HT1080 (cell line): ENCODE results near the gene SERPINC1. TPM values are rescaled to one million over a fixed set of nuclear protein-coding genes. Genes with fewer than 3 reads are reported as not detected.
A peak's percentile ranks its signal among the peaks of the same experiment; 100 is the strongest.
"Not testable (repeated sequence)": the region's sequence is repeated elsewhere in the genome, so short reads cannot be mapped to it uniquely, and the experiment has no call there.

Source experiments
- DNase-seq: peaks from one replicate; pipeline ENCODE4 v3.0.0-alpha.2; 2015; ENCODE audit warnings: low read depth
- polyA plus RNA-seq, 2 experiments: library from polyadenylated mRNA; depleted of rRNA; stranded (reverse); fragments of >200 nt; gene quantifications; 2 replicates each; pipeline ENCODE4 v1.2.3, GENCODE V29; 2015
- total RNA-seq: library from RNA; depleted of rRNA; stranded (reverse); fragments of >200 nt; shearing (Covaris generic); gene quantifications from 2 replicates; pipeline ENCODE4 v1.2.3, GENCODE V29; 2014; rRNA removed

The SERPINC1 gene
- total RNA-seq: not detected in 2 replicates
- not detected in 2 replicates for polyA plus RNA-seq (2015; cell fraction: cytosol; rRNA removed)
- polyA plus RNA-seq (2015; cell fraction: nucleus; rRNA removed): not detected in 2 replicates

DNA sequence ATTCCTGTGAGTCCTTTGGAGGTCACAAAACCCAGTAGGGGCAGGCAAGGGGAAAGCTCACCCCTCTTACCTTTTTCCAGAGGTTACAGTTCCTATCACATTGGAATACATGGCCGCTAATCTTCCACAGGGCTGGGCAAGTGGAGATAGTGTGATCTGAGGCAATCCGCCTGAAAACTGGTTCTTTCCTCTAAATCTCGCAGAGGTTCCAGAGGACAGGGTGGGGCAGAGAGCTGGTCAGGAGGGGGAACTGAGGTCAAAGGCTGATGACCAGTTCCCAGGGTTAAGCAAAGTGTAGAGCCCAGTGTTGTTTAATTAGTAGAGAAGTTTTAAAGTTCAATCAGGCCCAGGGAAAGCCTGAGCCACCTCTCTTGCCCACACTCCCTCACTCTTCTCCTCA lies at the start of gene SERPINC1:
Gene SERPINC1, minus strand, starts transcription at position 179 of the 400 bp plus-strand sequence. Its CDS starts 68 bp downstream, at position 111.
- DNase-seq: no peak

DNA sequence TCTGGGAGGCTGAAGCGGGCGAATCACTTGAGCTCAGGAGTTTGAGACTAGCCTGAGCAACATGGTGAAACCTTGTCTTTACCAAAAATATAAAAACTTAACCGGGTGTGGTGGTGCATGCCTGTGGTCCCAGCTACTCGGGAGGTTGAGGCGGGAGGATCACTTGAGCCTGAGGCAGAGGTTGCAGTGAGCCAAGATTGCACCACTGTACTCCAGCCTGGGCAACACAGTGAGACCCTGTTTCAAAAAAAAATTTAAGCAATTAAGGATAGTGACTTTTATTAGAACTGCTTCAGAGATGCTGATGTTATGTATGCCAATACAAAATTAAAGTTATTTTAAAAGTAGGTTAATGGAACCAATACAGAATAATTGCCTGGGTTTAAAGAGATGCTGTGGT lies 48.8 kb upstream of the SERPINC1 start:
- DNase-seq: not testable (repeated sequence)

DNA sequence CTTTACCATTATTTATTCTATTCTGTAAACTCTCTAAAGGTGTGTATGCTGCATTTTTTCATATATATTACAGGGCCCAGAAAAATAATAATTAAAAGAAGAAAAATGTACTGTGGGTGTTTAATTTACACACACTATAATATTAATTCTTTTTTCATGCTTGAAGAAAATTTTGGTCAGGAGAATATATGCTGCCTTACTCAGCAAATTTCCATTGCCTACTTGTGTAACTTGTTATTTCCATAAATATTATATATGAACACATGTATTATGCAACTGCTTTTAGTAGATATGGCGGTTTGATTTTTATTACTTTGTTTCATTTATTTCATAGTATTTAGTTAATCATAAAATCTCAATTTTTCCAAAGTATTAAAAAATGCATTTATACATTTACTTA lies 46.4 kb upstream of the SERPINC1 start:
- DNase-seq: no peak

DNA sequence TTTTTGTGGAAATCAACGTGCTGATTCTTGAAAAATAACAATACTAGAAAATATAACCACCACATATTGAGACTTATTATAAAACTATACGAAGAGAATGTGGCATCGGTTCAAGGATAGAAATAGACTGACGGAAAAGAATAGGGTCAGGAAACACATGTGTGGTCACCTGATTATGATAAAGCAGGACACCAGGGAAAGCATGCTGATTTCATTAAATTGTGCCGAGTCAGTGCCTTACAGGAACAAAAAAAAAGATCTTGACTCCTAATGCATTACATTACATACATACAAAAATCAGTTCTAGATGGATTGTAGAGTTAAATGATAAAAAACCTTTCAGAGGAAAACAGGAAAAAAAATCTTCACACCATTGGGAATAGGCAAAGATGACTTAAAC lies 43.5 kb upstream of the SERPINC1 start:
- no peak for DNase-seq

DNA sequence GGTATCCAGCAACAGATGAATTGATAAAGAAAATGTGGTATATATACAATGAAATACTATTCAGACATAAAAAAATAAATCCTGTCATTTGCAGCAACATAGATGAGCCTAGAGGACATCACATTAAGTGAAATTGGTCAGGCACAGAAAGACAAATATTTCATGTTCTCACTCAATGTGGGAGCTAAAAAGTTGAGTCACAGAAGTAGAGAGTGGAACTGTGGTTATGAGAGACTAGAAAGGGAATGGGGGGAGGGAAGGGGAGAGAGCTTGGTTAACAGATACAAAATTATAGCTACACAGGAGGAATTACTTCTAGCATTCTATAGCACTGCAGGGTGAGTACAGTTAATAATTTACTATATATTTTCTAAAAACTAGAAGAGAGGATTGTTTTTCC lies 37.1 kb upstream of the SERPINC1 start:
- DNase-seq: peak; percentile 4

DNA sequence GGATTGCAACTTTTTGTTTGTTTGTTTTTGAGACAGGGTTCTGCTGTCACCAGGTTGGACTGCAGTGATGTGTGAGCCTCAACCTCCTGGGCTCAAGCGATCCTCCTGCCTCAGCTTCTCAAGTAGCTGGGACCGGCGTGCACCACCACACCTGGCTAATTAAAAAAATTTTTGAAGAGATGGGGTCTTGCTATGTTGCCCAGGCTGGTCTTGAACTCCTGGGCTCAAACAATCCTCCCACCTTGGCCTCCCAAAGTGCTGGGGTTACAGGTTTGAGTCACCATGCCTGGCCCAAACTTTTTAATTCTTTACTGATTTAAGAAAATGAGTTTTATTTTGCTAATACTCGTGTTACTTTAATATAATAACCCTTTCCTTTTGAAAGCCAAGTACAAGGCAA lies 31.5 kb upstream of the SERPINC1 start:
- no peak for DNase-seq

DNA sequence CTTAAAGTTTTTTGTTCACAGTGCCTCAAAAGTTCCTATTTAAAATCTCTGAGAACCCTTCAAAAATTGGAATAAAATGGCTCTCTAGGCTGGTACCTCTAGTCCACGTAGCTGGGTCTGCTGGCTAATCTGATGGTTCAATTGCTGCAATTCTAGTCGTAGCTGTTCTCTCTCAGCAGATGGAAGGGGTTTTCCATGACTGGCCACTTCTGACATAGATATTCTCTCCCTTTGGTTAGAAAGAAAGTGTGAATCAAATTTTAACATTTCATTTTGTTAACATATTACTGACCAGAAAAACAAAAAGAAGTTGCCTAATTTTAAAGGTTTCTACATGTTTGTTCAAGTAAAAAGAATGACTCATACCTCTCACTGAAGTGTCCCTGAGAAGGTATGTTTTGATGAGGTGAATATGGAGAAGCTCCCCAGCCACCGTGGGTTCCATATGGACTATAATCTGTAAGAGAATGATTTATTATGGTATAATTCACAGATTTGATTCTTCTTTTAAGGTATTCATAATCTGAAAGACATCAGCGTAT lies 29.3 kb upstream of the SERPINC1 start:
- DNase-seq: no peak

DNA sequence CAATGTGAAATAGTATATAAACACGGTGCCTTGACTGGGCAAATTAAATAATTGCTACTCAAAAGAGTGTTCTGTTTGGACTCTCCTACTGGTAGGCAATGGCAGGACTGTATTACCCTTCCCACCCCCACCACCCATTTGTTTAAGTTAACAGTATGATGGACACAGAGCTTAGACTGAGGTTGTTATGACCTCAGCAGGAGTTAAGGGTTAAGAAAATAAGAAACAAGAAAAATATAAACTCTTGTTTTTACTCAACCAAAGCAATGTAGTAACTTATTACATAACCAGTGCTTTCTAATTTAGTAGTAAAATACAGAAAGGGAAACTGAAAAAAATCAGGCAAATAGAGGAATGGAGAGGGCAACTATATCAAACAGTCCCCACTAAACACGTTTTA lies 19.9 kb upstream of the SERPINC1 start:
- no peak for DNase-seq

DNA sequence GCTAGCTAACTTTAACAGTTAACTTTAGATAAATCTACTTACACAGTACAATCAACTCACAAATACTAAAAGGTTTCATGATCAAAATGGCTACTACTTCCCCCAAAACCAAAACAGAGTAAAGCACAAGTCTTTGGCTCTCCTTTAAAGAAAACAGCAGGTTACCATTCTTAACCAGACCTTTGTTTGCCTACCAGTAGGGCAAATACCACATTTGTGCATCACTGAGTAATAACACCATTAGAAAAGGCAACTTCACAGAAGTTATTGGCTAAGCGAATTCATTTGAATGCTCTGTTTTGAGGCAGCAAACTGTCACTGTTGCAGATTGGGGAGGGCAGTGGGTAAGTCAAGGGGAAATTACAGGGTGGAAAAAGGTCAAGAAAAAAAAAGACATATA lies 17.3 kb upstream of the SERPINC1 start:
- DNase-seq: no peak

DNA sequence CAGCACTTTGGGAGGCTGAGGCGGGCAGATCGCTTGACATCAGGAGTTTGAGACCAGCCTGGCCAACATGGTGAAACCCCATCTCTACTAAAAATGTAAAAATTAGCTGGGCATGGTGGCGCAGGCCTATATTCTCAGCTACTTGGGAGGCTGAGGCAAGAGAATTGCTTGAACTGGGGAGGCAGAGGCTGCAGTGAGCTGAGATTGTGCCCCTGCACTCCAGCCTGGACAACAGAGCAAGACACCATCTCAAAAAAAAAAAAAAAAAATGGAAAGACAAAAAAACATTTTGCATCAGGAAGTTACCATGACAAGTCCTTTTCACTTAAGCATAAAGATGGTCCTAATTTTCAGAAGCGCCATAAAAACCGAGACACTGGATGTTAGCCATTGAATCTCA lies 13.4 kb upstream of the SERPINC1 start:
- not testable (repeated sequence) for DNase-seq

DNA sequence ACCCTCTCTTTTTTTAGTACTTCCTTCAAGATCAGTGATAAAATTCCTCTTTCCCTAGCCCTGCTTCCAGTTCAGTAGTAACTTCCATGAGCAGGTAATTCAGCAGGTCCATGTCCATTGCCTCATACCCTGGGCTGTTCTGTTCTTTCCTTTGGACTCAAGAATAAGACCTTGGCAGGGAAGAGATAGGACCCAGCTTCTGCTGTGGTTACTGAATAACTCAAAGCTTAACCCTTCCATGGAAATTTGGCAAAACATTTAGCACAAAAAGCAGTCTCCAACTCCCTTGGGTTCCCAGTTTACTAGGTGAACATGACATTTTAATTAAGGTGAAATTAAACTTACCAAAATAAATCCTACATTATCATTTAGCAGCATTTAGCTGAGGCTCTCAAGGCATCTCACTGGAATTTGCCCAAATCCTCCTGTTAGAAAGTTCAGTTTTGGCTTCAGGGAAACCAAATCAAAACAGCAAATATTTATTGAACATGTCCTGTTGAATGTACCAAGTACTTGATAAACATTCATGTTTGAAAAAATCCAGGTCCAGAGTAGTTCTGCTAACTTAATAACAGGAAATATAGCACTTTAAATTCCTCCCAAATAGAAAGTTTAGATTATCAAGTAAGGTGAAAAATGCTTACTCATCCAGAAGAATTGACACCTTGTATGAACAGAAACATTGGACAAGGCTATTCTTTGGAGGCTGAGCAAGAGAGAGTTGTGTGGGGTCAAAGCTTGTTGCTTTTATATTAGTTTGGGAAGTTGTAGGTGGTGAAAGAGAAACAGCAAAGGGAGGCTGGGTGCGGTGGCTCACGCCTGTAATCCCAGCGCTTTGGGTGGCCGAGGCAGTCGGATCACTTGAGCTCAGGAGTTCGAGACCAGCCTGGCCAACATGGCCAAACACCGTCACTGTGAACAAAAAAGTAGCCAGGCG lies 8.4 kb upstream of the SERPINC1 start:
- DNase-seq: no peak

DNA sequence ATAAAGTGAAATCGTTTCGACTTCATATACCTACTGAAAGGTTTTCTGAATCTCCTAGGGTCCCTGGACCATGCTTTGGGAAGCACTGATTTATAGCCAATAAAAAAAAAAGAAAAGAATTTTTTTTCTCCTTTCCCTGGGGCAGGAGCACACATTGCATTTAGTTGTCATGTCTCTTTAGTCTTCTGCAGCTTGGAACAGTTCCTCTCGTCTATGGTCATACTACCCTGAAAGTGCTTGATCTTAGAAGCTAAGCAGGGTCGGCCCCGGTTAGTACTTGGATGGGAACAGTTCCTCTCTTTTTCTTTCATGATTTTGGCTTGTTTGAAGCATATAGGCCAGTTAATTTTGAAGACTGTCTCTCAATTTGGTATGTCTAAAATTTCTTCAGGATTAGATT lies 3.7 kb upstream of the SERPINC1 start:
- DNase-seq: peak; percentile 23

DNA sequence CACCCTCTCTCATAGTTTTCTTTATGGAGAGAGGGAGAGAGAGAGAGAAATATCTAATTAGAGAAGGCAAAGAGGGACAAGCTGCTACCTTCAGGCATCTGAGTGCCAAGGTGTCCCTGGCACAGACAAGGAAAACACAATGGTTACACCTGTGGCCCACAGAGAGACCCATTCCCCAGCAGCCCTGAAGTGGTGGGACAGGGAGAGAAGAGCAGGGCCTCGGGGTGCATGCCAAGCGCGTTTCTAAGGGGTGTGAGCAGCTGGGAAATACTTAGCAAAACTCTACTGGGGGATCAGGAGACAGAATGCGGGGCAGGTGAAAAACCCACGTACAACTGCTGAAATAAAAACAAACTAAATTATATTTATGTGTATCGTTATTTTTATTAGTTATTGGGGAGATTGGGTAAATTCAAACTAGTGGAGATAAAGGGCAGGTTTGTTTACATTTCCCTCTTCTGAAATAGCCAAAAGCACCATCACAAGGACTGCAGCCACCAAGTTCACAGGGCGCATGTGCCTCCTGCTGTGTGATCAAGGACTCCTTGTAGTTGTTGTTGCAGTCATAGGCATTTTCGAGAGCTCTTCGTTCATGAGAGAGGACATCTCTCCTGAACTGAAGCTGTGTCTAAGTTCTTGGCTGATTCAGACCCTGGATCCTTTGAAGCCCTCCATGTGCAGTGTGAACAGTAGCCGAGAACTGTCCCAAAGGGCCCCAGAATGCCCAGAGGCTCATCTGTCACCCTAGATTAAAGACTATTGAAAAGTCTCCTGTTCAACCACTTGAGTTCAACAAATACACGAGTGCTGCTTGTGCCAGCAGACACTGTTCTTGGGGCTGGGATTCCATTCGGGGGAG lies 737 bp upstream of the SERPINC1 start:
- no peak for DNase-seq

DNA sequence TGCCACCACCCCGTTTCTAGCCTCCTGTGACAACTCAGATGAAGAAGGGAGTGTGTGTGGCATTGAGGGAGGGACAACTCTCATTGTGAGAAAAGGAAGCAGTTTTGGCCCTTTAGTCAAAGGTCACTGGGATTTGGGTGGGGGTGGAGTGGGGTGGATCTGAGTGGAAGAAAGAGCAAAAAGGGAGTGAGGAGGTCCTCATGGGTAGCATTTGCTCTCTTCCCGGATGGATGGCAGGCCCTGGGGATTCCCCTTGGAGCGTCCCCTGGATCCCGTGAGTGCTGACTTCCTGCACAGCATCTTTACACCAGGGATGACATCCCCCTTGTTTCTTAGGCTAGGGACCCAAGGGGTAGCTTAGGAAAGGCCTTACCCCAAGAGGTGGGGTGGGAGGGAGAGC lies 460 bp downstream of the SERPINC1 start:
- no peak for DNase-seq

DNA sequence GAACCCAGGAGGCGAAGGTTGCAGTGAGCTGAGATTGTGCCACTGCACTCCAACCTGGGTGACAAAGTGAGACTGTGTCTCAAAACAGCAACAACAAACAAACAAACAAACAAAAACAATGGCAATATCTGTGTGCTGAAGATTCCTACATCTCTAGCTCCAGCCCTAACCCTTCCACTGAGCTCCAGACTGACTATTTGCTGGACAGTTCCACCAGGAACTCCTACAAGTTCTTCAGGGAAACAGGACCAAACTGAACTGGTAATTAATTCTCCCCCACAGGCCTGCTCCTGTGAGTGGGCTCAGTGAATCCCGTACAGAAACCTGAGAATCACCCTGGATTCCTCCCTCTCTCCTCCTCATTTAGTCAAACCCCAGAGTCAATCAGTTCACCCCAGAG lies 1.5 kb downstream of the SERPINC1 start:
- DNase-seq: no peak

DNA sequence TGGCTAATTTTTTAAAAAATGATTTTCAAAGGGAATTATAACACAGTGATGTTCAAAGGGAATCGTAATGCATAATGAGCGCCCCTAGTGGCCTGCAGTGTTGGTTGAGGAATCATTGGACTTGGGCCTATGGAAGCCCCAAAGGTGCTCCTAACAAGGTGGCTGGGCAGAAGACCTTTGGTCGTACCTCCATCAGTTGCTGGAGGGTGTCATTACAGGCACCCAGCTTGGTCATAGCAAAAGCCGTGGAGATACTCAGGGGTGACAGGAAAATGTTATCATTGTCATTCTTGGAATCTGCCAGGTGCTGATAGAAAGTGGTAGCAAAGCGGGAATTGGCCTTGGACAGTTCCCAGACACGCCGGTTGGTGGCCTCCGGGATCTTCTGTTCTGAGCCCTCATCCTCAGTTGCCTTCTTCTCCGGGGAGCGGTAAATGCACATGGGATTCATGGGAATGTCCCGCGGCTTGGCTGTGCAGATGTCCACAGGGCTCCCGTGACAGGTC lies 2.7 kb downstream of the SERPINC1 start:
- peak; percentile 18 for DNase-seq

DNA sequence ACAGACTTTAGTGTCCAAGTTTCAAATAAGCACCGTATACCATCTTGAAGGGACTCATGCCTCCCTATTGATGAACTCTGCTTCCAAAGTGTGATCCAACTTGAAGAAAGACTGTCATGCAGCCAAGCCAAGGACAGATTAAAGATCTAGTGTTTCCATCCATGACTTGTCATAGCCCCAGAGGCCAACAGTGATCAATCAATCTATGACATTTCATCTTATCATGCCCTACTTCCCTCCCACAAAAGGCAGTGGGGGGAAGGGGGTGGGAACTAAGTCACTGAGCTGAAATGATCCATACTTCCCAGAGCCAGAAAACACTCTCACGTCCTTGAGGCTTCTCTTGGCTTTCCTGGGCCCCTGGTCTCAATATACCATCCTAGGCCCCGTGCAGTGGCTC lies 4.0 kb downstream of the SERPINC1 start:
- DNase-seq: no peak

DNA sequence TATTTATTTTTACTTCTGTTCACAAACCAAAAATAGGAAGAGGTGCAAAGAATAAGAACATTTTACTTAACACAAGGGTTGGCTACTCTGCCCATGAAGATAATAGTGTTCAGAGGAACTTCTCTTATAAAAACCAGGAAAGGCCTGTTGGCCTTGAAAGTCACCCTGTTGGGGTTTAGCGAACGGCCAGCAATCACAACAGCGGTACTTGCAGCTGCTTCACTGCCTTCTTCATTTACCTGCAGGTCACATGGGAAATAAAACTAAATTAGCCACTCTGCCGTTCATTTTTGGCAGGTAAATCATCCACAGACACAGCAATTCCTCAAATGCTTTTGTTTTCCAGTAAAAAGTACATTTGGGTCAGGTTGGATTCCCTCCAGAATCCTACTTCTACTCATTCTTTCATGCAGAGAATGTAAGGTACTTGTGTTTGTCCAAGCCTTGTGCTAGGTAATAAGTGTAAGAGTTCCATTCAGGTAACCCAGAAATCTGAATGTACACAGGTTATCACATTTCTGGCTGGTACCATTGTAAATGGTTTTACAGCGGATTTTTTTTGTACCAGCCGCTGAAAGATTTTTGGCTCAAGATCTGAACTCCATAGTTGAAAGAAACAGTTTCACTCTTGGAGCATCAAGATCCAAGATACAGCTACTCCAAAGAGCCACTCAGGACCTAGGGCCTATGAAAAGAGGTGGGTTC lies 13.1 kb downstream of the SERPINC1 start:
- DNase-seq: no peak

DNA sequence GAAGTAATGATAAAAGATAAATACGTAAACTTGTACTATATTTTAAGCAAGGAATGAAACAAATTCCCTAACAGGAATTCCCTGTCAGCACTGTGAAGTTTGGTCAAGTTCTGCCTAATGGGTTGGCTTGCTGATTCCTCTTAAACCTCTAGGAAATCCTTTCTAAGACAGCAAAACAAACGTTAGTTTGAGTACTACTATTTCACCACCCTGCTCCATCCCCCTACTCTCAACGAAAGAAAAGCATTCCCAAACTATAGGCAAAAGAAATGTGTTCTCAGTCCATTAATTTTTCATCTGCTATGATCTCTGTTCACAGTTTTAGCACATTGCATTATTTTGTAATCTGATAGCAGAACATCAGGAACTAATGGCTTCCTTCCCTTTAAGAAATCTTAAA lies 16.1 kb downstream of the SERPINC1 start:
- no peak for DNase-seq

DNA sequence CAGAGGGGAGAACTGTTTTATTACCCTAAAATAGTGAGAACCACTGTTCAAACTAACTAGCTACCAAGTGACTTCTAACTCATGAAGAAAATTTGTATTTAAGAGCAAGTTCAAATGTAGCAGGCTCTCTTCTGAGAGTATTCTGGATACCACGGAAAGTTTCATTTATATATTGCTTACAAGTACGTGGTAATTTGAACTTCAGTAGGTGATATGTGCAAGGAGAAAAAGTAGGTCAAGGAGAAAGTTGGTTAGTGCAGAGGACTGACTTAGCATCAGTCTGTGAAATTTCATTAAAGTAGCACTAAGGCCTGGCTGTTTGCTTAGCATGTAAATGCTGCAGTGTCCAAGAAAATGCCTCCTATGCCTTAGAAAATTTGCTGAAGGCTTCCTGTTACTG lies 16.7 kb downstream of the SERPINC1 start:
- no peak for DNase-seq

DNA sequence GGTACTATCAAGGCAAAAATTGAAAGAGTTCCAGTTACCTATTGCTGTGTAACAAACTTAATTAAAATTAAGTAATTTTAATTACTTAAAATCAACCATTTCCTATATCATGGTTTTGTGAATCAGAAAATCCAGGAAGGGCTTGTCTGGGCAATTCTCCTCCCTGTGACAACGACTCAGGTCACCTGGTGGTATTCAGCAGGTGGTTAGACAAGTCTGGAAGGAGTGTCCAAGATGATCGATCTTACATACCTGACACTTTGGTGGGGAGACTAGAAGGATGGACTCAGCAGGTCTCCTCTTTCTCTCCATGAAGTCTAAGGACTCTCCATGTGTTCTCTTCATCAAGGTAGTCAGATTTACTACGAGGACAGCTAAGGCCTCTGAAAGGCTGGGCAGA lies 22.9 kb downstream of the SERPINC1 start:
- no peak for DNase-seq
